Measurements from ENCODE around the gene ZNF618. TPM values are rescaled to one million over a fixed set of nuclear protein-coding genes. Genes with fewer than 3 reads are reported as not detected.

ZNF618 gene
- total RNA-seq, 4 donors from 2014 or later: 0.68 to 2.1 (median 1.3) TPM

- Histone ChIP-seq H3K4me3 (no peak overlapping the region), H3K9me3 (peaks cover 0 to 4% (median 3%) of the 10 kb centered on the region in 3 donors), H3K4me1 (no peaks in the 10 kb centered on the region), H3K27me3 (no peaks in the 10 kb centered on the region), H3K27ac (no peak overlapping the region), H3K36me3 (no peaks in the 10 kb centered on the region)
- intact Hi-C loops (cut with DNase I): no loop called here
- no peak for DNase-seq
- TF ChIP-seq CTCF (IDR thresholded peaks at IDR 0.05): no peak
- no peak for TF ChIP-seq POLR2A (IDR thresholded peaks at IDR 0.05)
- 86 to 87% methylated on average over 21 to 25 of the region's 25 CpGs for WGBS, 2 donors
Measured at GRCh38 chr9:113851359-113851758, 24.8 kb upstream of the ZNF618 start.

- H3K36me3 ChIP-seq: no peaks in the 10 kb centered on the region
- no peak overlapping the region for H3K27ac ChIP-seq
- H3K4me3 ChIP-seq: no peak overlapping the region
- H3K27me3 ChIP-seq: no peaks in the 10 kb centered on the region
- TF ChIP-seq POLR2A (IDR thresholded peaks at IDR 0.05) (no peak), CTCF (IDR thresholded peaks at IDR 0.05) (no peak)
- peaks cover 0 to 4% (median 0%) of the 10 kb centered on the region in 3 donors for H3K9me3 ChIP-seq
- H3K4me1 ChIP-seq: no peaks in the 10 kb centered on the region
- intact Hi-C loops (cut with DNase I): no loop called here
- WGBS, 2 donors: 88 to 89% methylated on average over 1 of the region's 1 CpG
- no peak for DNase-seq
Measured at GRCh38 chr9:113851873-113852272, 24.2 kb upstream of the ZNF618 start.

GRCh38 chr9:113853333-113853732, 22.8 kb upstream of the ZNF618 start:
- peak in 5 of 6 experiments; percentile 34 to 54 (median 41) for TF ChIP-seq CTCF (IDR thresholded peaks at IDR 0.05)
- TF ChIP-seq POLR2A (IDR thresholded peaks at IDR 0.05): no peak
- intact Hi-C loops (cut with DNase I): no loop called here
- Histone ChIP-seq H3K4me1 (no peaks in the 10 kb centered on the region), H3K27me3 (no peaks in the 10 kb centered on the region), H3K9me3 (peaks cover 0 to 4% (median 0%) of the 10 kb centered on the region in 3 donors), H3K27ac (no peak overlapping the region), H3K4me3 (no peak overlapping the region), H3K36me3 (no peaks in the 10 kb centered on the region)
- 35 to 48% methylated on average over 2 of the region's 2 CpGs for WGBS, 2 donors
- no peak for DNase-seq

GRCh38 chr9:113854310-113854709, 21.8 kb upstream of the ZNF618 start:
- no peak overlapping the region for H3K4me3 ChIP-seq
- no peak for TF ChIP-seq CTCF (IDR thresholded peaks at IDR 0.05)
- TF ChIP-seq POLR2A (IDR thresholded peaks at IDR 0.05): no peak
- intact Hi-C loops (cut with DNase I): no loop called here
- 61% methylated on average over 2 of the region's 2 CpGs; no CpG with 5 or more reads in 1 of the 2 donors for whole genome bisulfite sequencing, 2 donors
- no peaks in the 10 kb centered on the region for H3K36me3 ChIP-seq
- H3K9me3 ChIP-seq: peaks cover 0 to 4% (median 0%) of the 10 kb centered on the region in 3 donors
- DNase-seq: no peak
- H3K4me1 ChIP-seq: no peaks in the 10 kb centered on the region
- no peaks in the 10 kb centered on the region for H3K27me3 ChIP-seq
- no peak overlapping the region for H3K27ac ChIP-seq

- intact Hi-C loops (cut with DNase I): no loop called here
- H3K4me3 ChIP-seq: no peak overlapping the region
- H3K27ac ChIP-seq: no peak overlapping the region
- H3K36me3 ChIP-seq: no peaks in the 10 kb centered on the region
- no peaks in the 10 kb centered on the region for H3K9me3 ChIP-seq
- peaks cover 0 to 16% (median 0%) of the 10 kb centered on the region in 4 donors for H3K27me3 ChIP-seq
- TF ChIP-seq CTCF (IDR thresholded peaks at IDR 0.05) (no peak), POLR2A (IDR thresholded peaks at IDR 0.05) (no peak)
- no peaks in the 10 kb centered on the region for H3K4me1 ChIP-seq
- DNase-seq: no peak
- WGBS, 2 donors: 50 to 71% methylated on average over 4 of the region's 4 CpGs
Measured at GRCh38 chr9:113857875-113858274, 18.2 kb upstream of the ZNF618 start.

Measured in esophagus squamous epithelium (tissue), 5 donors.